PC-3 (cell line): ENCODE measurements around the gene PLAAT2.

Source experiments
- CTCF ChIP-seq: fragments of 300-600 bp; sonication (generic); conservative IDR thresholded peaks from 2 replicates; pipeline ENCODE4 v1.5.1; 2017; ENCODE audit warnings: antibody characterized with exemption, low read depth, mild to moderate bottlenecking, low read length
- EZH2 ChIP-seq: fragments of 300-600 bp; sonication (generic); IDR thresholded peaks from one replicate; pipeline ENCODE4 v1.6.1; 2017; ENCODE audit warnings: antibody characterized with exemption, mild to moderate bottlenecking, low read length; ENCODE audit not compliant: unreplicated experiment

DNA sequence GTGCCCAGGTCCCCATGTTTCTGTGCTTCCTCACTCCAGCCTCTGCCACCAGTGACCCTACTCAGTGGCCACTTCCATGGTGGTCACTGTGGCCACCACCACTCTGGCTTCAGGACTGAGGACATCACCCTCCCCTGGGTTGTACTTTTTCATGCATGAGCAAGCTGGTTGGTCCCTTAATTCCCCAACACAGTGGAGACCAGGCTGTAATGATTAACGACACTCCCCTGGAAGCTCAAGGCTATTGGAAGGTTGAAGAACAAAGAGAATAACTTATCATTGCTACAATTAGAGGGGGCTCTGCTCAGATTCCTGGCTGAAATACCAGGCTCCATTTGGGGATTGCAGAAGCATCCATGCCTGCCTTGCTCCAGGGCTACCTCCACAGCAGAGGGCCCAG lies 16.1 kb downstream of the PLAAT2 start:
- no peak for TF ChIP-seq CTCF
- no peak for TF ChIP-seq EZH2
